SK-N-DZ (cell line): ENCODE data around the gene UBASH3A.

Experiments
- DNase-seq: peaks from one replicate; pipeline ENCODE4 v3.0.0-alpha.2; 2015; ENCODE audit warnings: low spot score
- small RNA-seq, 2 experiments: library from RNA; depleted of rRNA; stranded (forward); fragments of <200 nt; gene quantifications; one replicate each; pipeline ENCODE3, GENCODE V24; 2014

Gene UBASH3A

DNA sequence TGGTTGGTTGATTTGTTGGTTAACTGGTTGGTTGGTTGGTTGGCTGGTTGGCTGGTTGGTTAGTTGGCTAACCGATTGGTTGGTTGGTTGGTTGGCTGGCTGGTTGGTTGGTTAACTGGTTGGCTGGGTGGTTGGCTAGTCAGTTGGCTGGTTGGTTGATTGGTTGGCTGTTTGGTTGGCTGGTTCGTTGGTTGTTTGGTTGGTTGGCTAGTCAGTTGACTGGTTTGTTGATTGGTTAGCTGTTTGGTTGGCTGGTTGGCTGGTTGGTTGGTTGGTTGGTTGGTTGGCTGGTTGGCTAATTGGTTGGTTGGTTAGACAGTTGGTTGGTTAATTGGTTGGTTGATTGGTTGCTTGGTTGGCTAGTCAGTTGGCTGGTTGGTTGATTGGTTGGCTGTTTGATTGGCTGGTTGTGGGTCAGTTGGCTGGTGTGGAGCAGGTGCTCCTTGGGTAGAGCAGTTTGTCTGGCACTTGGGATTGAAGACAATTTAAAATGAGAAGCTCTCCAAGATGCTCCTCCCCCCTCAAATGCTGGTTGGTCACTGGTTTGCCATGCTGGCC, 85.4 kb downstream of the UBASH3A start:
- no peak for DNase-seq

DNA sequence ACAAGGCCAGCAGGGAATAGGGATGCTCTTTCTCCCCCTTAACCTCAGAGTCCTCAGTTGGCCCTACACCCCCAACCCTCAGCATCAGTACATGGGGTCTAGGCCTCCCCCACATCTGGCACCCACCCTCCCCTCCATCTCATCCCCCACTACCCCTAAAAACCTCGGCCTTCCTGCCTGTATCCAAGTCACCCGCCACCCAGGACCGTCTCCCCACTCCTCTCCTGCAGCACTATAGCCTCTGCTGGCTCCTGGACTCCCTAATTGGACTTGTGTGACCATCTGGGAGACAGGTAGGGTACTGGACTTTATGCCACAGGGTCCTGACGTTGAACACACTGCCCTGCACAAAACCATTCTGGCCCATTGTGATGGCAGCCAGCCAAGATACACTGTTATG, 86.3 kb downstream of the UBASH3A start:
- no peak for DNase-seq

- DNase-seq: no peak
These were observed 87.0 kb downstream of the UBASH3A start for GRCh38 chr21:42490720-42491119.

DNA sequence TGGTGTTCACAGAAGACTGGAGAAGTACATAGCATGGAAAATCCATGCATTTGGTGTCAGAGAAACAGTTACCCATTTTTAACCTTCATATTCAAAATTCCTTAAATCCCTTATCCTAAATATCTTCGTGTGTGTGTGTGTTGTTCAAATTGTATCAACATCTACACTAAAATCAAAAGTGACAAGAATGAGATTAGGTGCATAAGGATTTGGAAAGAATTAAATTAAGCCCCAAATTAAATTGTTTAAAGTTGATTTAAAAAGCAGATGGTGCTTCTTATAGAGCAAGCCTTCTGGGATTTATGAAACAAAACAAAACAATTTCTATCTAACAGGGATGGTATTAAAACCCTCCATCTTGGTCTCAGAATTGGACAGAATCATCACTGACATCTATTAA, 87.6 kb downstream of the UBASH3A start:
- DNase-seq: peak; percentile 72

GRCh38 chr21:42492201-42492600, 88.5 kb downstream of the UBASH3A start:
- no peak for DNase-seq

DNA sequence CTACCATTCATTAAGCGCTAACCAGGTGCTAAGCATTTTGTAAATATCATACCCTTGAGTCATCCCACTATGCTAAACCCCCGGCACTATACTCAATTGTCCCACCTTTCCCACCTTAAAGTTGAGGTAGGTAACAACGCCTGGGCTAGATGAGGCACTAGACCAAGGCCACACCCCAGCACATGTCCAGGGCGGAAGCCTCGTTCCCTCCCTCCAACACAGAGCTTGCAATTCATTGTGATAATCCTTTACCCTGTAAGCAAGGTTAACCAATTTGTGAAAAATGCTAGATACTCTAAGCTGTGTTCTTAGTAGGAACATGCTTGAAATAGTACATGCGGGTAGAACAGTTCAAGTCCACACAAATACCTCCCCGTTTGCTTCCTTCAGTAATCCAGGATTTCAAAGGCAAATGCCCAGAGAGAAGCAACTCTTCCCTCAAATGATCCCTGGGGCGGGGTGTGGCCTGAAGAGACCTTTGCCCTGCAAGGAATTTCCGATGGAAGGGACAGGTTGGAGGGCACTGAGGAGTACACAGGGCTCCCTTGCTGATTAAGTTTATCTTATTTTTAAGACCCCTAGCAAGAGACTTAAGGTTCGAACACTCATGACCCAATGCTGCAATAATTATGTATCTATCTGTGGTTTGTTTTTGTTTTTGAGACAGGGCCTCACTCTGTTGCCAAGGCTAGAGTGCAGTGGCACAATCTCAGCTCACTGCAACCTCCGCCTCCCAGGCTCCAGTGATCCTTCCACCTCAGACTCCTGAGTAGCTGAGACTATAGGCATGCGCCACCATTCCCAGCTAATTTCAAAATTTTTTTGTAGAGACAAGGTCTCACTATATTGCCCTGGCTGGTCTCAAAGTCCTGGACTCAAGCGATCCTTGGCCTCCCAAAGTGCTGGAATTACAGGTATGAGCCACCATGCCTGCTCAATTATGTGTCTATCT, 89.7 kb downstream of the UBASH3A start:
- DNase-seq: no peak

GRCh38 chr21:42495027-42495426, 91.3 kb downstream of the UBASH3A start:
- DNase-seq: no peak

- no peak for DNase-seq
These were observed 92.0 kb downstream of the UBASH3A start for GRCh38 chr21:42495765-42496119.

DNA sequence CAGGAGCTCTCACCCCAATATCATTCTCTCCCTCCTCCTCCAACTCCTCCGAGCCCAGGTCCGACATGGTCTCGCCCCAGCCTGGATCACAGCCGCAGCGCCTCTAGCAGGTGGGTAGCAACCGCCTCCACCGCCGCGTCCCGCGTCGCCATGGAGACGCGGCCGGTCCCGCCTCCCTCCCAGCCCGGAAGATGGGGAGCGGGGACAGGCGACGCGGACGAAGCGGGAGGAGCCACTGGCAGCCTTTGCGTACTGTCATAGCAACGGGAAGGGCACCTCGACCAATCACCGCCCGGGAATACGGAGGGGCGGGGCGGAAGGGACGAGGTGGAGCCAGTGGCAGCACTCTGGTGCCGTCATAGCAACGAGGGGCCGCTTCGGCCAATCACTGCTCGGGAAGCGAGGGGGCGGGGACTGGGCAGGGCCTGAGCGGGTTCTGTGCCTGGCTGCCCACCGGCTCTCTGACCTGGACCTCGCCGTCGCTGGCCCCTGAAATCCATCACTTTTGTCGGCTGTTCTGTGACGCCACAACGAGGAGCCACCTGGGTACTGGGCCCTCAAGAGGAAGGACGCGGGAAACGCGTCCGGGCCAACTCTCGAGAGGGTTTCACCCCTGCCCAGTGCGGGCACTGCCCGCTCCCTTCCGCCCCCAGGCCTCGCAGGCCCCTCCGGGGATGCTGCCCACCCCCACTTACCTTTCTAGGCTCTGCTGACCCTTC, 92.6 kb downstream of the UBASH3A start, which contains the start of gene RSPH1:
TSS of gene RSPH1 (minus strand) at position 105 of the 719 bp plus-strand sequence. CDS start at position 67, 38 bp downstream.
- peak; percentile 97 for DNase-seq

GRCh38 chr21:42496839-42497202, 93.1 kb downstream of the UBASH3A start:
- DNase-seq: peak; percentile 44

Small RNAs within 50 kb of the gene (small RNA-seq; reads per million reads assigned to genes)
- gene RNU6-1149P: 0 reads per million in 2 experiments
